Mucosa of descending colon (tissue), 3 donors: ENCODE data around the gene ST6GAL1. TPM values are rescaled to one million over a fixed set of nuclear protein-coding genes. Genes with fewer than 3 reads are reported as not detected.

ENCODE experiments used
- ATAC-seq: fragments of 200-7000 bp; cut with Tn5 transposase; one replicate; pipeline ENCODE4 v1.9.1; 2020; ENCODE audit warnings: mild to moderate bottlenecking, moderate library complexity
- DNase-seq, 3 donors: peaks; one replicate each; pipeline ENCODE4 v3.0.0-alpha.2; 2020
- H3K36me3 ChIP-seq: fragments of 200-600 bp; one replicate; pipeline ENCODE4 v1.8.0; 2021; ENCODE audit warnings: low read depth, mild to moderate bottlenecking
- H3K4me1 ChIP-seq: fragments of 200-600 bp; one replicate; pipeline ENCODE4 v1.8.0; 2021; ENCODE audit warnings: low read depth, mild to moderate bottlenecking
- H3K4me3 ChIP-seq: fragments of 200-600 bp; one replicate; pipeline ENCODE4 v1.8.0; 2021; ENCODE audit warnings: mild to moderate bottlenecking
- H3K9me3 ChIP-seq: fragments of 200-600 bp; one replicate; pipeline ENCODE4 v1.8.0; 2021; ENCODE audit warnings: mild to moderate bottlenecking
- CTCF ChIP-seq: fragments of 200-600 bp; IDR thresholded peaks from one replicate; pipeline ENCODE4 v1.8.0; 2022; ENCODE audit warnings: antibody characterized with exemption, mild to moderate bottlenecking
- intact Hi-C, 2 donors: fragments of 100-400 bp; cut with DNase I in 1 of 2; cut with micrococcal nuclease in 1 of 2; formaldehyde crosslinking; loops; one replicate each; pipeline versions ENCODE4 v1.11.0 to v1.11.1; 2022; cut with DNase I, micrococcal nuclease
- total RNA-seq, 3 donors: library from RNA; stranded (reverse); fragmentation: NEBNext Ultra II Directional in 2 of 3; extraction: Animal tissue kit (Norgen Biotek cat#: 25700) in 2 of 3; gene quantifications; one replicate each; pipeline versions ENCODE4 v1.2.1 to v1.2.4, GENCODE V29; 2021 to 2023
- donor health status: DM: no; HTN: no; CAD: no; lungs with moderate emphysema.
- donor health status: DM: no; HTN: no; CAD: no.
- donor health status: DM: no; HTN: yes; CAD: no.

ST6GAL1 gene
- total RNA-seq, 3 donors from 2014 or later = 23.5 to 58.9 (median 53.6) TPM

DNA sequence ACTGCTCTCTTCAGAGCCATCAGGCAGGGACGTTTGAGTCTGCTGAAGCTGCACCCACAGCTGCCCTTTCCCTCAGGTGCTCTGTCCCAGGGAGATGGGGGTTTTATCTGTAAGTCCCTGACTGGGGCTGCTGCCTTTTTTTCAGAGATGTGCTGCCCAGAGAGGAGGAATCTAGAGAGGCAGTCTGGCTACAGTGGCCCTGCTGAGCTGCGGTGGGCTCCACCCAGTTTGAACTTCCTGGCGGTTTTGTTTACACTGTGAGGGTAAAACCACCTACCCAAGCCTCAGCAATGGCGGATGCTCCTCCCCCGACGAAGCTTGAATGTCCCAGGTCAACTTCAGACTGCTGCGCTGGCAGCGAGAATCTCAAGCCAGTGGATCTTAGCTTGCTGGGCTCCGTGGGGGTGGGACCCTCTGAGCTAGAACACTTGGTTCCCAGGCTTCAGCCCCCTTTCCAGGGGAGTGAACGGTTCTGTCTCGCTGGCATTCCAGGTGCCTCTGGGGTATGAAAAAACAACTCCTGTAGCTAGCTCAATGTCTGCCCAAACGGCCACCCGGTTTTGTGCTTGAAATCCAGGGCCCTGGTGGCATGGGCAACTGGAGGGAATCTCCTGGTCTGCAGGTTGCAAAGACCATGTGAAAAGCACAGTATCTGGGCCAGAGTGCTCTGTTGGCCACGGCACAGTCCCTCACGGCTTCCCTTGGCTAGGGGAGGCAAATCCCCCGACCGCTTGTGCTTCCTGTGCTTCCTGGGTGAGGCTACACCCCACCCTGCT is 21.1 kb upstream of the ST6GAL1 start:
- intact Hi-C loops = no loop called here
- Histone ChIP-seq H3K4me1 (no peaks in the 10 kb centered on the region), H3K36me3 (no peaks in the 10 kb centered on the region), H3K4me3 (no peak overlapping the region), H3K9me3 (no peaks in the 10 kb centered on the region)
- no peak for TF ChIP-seq CTCF
- DNase-seq (peak; percentile 56 to 84 (median 70)), ATAC-seq (peak; percentile 67)

GRCh38 chr3:186915806-186916796 is 14.2 kb upstream of the ST6GAL1 start:
- no peak for DNase-seq
- Histone ChIP-seq H3K4me3 (no peak overlapping the region), H3K36me3 (no peaks in the 10 kb centered on the region), H3K9me3 (no peaks in the 10 kb centered on the region), H3K4me1 (no peaks in the 10 kb centered on the region)
- TF ChIP-seq CTCF = no peak
- no peak for ATAC-seq
- intact Hi-C loops = no loop called here

DNA sequence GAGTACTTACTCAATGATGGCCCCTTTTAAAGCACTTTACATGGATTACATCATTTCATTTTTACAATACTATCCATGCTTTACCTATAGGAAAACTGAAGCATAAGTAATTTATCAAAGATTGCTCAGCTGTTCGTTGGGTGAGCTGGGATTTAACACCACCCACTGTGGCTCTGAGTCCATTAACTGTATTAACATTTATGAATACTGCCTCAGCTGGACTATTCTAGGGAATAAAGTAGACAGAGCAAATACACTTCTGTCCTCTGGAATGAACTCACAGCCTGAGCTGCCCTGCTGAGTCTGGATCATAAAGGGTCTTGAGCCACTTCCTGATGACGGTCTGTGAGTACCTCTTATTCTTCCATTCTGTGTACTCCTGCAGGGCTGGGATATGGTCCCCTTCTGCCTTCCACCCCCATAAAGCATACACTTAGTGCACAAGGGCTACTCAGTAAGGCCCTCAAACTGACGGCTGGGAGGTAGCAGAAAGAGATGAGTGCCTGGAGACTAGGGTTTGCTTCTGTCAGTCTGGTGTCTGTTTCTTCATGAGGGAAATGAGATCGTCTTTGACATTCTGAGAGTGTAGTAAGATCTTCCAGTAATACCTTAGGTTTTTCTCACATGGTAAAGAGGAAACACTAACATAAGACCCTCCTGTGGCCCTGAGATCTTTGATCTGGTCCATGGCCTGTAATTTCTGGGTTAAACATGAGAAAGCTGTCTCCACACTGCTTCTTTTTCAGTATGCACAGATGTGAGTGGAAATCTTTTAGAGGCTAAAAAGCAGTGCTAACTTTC is 12.6 kb upstream of the ST6GAL1 start:
- no peaks in the 10 kb centered on the region for H3K4me1 ChIP-seq
- no peak for TF ChIP-seq CTCF
- no peak for DNase-seq
- intact Hi-C loops = no loop called here
- no peak overlapping the region for H3K4me3 ChIP-seq
- ATAC-seq = no peak
- no peaks in the 10 kb centered on the region for H3K9me3 ChIP-seq
- no peaks in the 10 kb centered on the region for H3K36me3 ChIP-seq

DNA sequence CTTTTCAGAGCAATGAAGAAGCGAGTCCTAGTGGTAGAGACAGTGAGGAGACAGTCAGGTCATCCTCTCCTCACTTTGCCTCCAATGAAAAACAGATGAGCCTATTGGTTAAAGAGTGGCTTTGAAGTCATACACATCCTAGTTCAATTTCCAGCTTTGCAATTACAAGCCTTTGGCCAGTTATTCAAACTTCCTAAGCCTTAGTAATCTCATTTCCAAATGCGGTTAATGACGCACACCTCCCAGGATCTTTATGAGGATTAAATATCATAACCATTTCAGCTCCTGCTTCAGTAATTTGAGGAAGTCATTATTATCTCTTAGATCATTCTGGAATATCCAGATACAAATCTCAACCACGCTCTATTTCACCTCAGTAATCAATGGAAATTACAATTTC is 10.0 kb upstream of the ST6GAL1 start:
- ATAC-seq = no peak

More for the DNA sequence above, 10.0 kb upstream of the ST6GAL1 start:
- no peak for TF ChIP-seq CTCF
- Histone ChIP-seq H3K36me3 (no peaks in the 10 kb centered on the region), H3K4me1 (no peaks in the 10 kb centered on the region), H3K4me3 (no peak overlapping the region), H3K9me3 (no peaks in the 10 kb centered on the region)
- no peak for DNase-seq
- intact Hi-C loops = no loop called here
